GM23338 (cell line): ENCODE data around the gene EML3. TPM values are rescaled to one million over a fixed set of nuclear protein-coding genes. Genes with fewer than 3 reads are reported as not detected.

Experiments
- ATAC-seq: fragments of 200-7000 bp; cut with Tn5 transposase; 3 replicates; pipeline ENCODE4 v1.9.1; 2020
- DNase-seq: peaks from one replicate; pipeline ENCODE4 v3.0.0-alpha.2; 2015; ENCODE audit warnings: low spot score
- H2AFZ ChIP-seq: fragments of 200-600 bp; sonication (generic); 2 replicates; pipeline ENCODE4 v1.8.0; 2016; ENCODE audit warnings: antibody characterized with exemption, mild to moderate bottlenecking, moderate library complexity
- H3F3A ChIP-seq: fragments of 200-600 bp; sonication (generic); replicated peaks from 2 replicates; pipeline ENCODE4 v1.8.0; 2017; ENCODE audit warnings: antibody characterized with exemption, mixed run types, low read depth
- H3K27ac ChIP-seq: fragments of 200-600 bp; sonication (generic); 2 replicates; pipeline ENCODE4 v1.6.1; 2016; ENCODE audit warnings: low read depth
- H3K27me3 ChIP-seq: fragments of 200-600 bp; sonication (generic); 2 replicates; pipeline ENCODE4 v1.8.0; 2016; ENCODE audit warnings: mild to moderate bottlenecking, mixed run types, moderate library complexity; ENCODE audit not compliant: insufficient read depth
- H3K36me3 ChIP-seq: fragments of 200-600 bp; sonication (generic); 2 replicates; pipeline ENCODE4 v1.8.0; 2016; ENCODE audit warnings: mild to moderate bottlenecking; ENCODE audit not compliant: insufficient read depth
- H3K4me1 ChIP-seq: fragments of 200-600 bp; sonication (generic); 2 replicates; pipeline ENCODE4 v1.8.0; 2016; ENCODE audit warnings: mild to moderate bottlenecking, moderate library complexity; ENCODE audit not compliant: insufficient read depth
- H3K4me2 ChIP-seq: fragments of 200-600 bp; sonication (generic); 2 replicates; pipeline ENCODE4 v1.7.1; 2017; ENCODE audit warnings: mixed run types
- H3K4me3 ChIP-seq: fragments of 200-600 bp; sonication (generic); 2 replicates; pipeline ENCODE4 v1.6.1; 2016; ENCODE audit warnings: mixed run types
- H3K79me2 ChIP-seq: fragments of 200-600 bp; sonication (generic); replicated peaks from 2 replicates; pipeline ENCODE4 v1.8.0; 2017; ENCODE audit warnings: mild to moderate bottlenecking; ENCODE audit not compliant: insufficient read depth
- H3K9me2 ChIP-seq: fragments of 200-600 bp; sonication (generic); 2 replicates; pipeline ENCODE4 v1.8.0; 2017; ENCODE audit not compliant: insufficient read depth
- H4K20me1 ChIP-seq: fragments of 200-600 bp; sonication (generic); replicated peaks from 2 replicates; pipeline ENCODE4 v1.8.0; 2017; ENCODE audit warnings: mild to moderate bottlenecking; ENCODE audit not compliant: insufficient read depth
- H3K27ac Mint-ChIP-seq: 2 replicates; pipeline ENCODE4 v1.8.0; 2020; ENCODE audit warnings: inconsistent platforms, mild to moderate bottlenecking, moderate library complexity, mixed read lengths
- H3K27me3 Mint-ChIP-seq: 3 replicates; pipeline ENCODE4 v1.8.0; 2022; ENCODE audit warnings: low read depth, mild to moderate bottlenecking, moderate library complexity, mixed read lengths, inconsistent platforms; ENCODE audit not compliant: insufficient read depth, poor library complexity
- H3K36me3 Mint-ChIP-seq: 3 replicates; pipeline ENCODE4 v1.8.0; 2021; ENCODE audit warnings: low read depth, mild to moderate bottlenecking, inconsistent platforms, moderate library complexity, mixed read lengths
- H3K4me1 Mint-ChIP-seq: 3 replicates; pipeline ENCODE4 v1.8.0; 2020; ENCODE audit warnings: mild to moderate bottlenecking, inconsistent platforms, mixed read lengths
- H3K4me3 Mint-ChIP-seq: 3 replicates; pipeline ENCODE4 v1.8.0; 2021; ENCODE audit warnings: moderate library complexity, mild to moderate bottlenecking, inconsistent platforms, mixed read lengths
- H3K9me3 Mint-ChIP-seq: 3 replicates; pipeline ENCODE4 v1.8.0; 2020; ENCODE audit warnings: moderate library complexity, mild to moderate bottlenecking, inconsistent platforms, mixed read lengths
- CREB1 ChIP-seq: fragments of 250-450 bp; sonication (Bioruptor Pico); IDR thresholded peaks from 2 replicates; pipeline ENCODE4 v1.5.0; 2020; ENCODE audit warnings: low read depth, mild to moderate bottlenecking, moderate library complexity
- EZH2 ChIP-seq: fragments of 200-600 bp; sonication (generic); IDR thresholded peaks from one replicate; pipeline ENCODE4 v1.8.0; 2017; ENCODE audit warnings: antibody characterized with exemption, mild to moderate bottlenecking, low read depth; ENCODE audit not compliant: unreplicated experiment
- EZH2phosphoT487 ChIP-seq: fragments of 200-600 bp; sonication (generic); IDR thresholded peaks from one replicate; pipeline ENCODE4 v1.8.1; 2018; ENCODE audit warnings: antibody characterized with exemption; ENCODE audit not compliant: unreplicated experiment
- JUNB ChIP-seq: IDR thresholded peaks from one replicate; pipeline ENCODE4 v1.6.1; 2016; ENCODE audit warnings: antibody characterized with exemption; ENCODE audit not compliant: unreplicated experiment
- NANOG ChIP-seq: IDR thresholded peaks from 2 replicates; pipeline ENCODE4 v1.6.1; 2016; ENCODE audit warnings: antibody characterized with exemption, borderline replicate concordance
- POLR2AphosphoS5 ChIP-seq: IDR thresholded peaks from 2 replicates; pipeline ENCODE4 v1.6.1; 2016; ENCODE audit warnings: antibody characterized with exemption, low read depth
- STAT1 ChIP-seq: IDR thresholded peaks from one replicate; pipeline ENCODE4 v1.6.1; 2016; ENCODE audit warnings: antibody characterized with exemption; ENCODE audit not compliant: unreplicated experiment
- ZNF114 ChIP-seq: fragments of 250-450 bp; sonication (Bioruptor Pico); IDR thresholded peaks from 2 replicates; pipeline ENCODE4 v1.5.0; 2020; ENCODE audit warnings: mild to moderate bottlenecking, moderate library complexity
- ZNF331 ChIP-seq: fragments of 250-450 bp; sonication (Bioruptor Pico); IDR thresholded peaks from 2 replicates; pipeline ENCODE4 v1.5.0; 2020; ENCODE audit warnings: low read depth, mild to moderate bottlenecking, moderate library complexity
- polyA plus RNA-seq: library from polyadenylated mRNA; unstranded; fragments of >200 nt; fragmentation: Nextera tagmentation; extraction: Ambion mirVana; gene quantifications from 2 replicates; pipeline ENCODE4 v1.2.1, GENCODE V29; 2016
- total RNA-seq: library from RNA; depleted of rRNA; stranded (reverse); fragments of >200 nt; shearing (Covaris generic); gene quantifications from 2 replicates; pipeline ENCODE4 v1.2.3, GENCODE V29; 2014
- TF ChIP-seq, protein P1 (sequence below): IDR thresholded peaks from 2 replicates; pipeline ENCODE4 v1.6.1; 2016; ENCODE audit warnings: antibody characterized with exemption
- TF ChIP-seq, protein P2 (sequence below): IDR thresholded peaks from one replicate; pipeline ENCODE4 v1.6.1; 2018; ENCODE audit warnings: antibody characterized with exemption; ENCODE audit not compliant: unreplicated experiment
- TF ChIP-seq, protein P3 (sequence below), 2 experiments: fragments of 200-600 bp in 1 of 2; sonication (generic) in 1 of 2; conservative IDR thresholded peaks; 2 replicates each; pipeline versions ENCODE4 v1.5.1 to v1.6.1; 2016 to 2017; ENCODE audit warnings: antibody characterized with exemption in 2 of 2, low read depth in 2 of 2, mild to moderate bottlenecking in 2 of 2, moderate library complexity in 1 of 2
- TF ChIP-seq, protein P4 (sequence below): fragments of 250-450 bp; sonication (Bioruptor Pico); IDR thresholded peaks from 2 replicates; pipeline ENCODE4 v1.5.0; 2020; ENCODE audit warnings: mild to moderate bottlenecking, moderate library complexity

Gene EML3
- total and polyA plus RNA-seq, 2 experiments from 2014 or later = 15.4 to 17.1 TPM

DNA sequence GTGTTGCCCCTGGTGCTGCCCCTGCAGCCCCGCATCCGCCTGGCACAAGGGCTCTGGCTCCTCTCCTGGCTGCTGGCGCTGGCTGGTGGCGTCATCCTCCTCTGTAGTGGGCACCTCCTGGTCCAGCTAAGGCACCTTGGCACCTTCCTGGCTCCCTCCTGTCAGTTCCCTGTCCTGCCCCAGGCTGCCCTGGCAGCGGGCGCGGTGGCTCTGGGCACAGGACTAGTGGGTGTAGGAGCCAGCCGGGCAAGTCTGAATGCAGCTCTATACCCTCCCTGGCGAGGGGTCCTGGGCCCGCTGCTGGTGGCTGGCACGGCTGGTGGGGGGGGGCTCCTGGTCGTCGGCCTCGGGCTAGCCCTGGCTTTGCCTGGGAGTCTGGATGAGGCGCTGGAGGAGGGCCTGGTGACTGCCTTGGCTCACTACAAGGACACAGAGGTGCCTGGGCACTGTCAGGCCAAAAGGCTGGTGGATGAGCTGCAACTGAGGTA lies 760 bp upstream of the EML3 start:
- Histone ChIP-seq H3K79me2 (no peaks in the 10 kb centered on the region), H3K4me3 (peak overlapping the region; percentile 83), H3K9me2 (no peaks in the 10 kb centered on the region), H3K4me1 (peaks cover 8% of the 10 kb centered on the region; the same call in 1 of the 2 replicates), H3K27ac (peak overlapping the region; percentile 69; the same call in 1 of the 2 replicates), H2AFZ (no peak overlapping the region), H3K4me2 (peak overlapping the region; percentile 73), H3F3A (peaks cover 16% of the 10 kb centered on the region; the same call in 1 of the 2 replicates), H4K20me1 (no peaks in the 10 kb centered on the region), H3K27me3 (peaks cover 11% of the 10 kb centered on the region; the same call in 1 of the 2 replicates), H3K36me3 (no peaks in the 10 kb centered on the region)
- Mint-ChIP-seq H3K27ac (no peak overlapping the region), H3K27me3 (peaks cover 26% of the 10 kb centered on the region), H3K4me3 (peak overlapping the region; percentile 63), H3K9me3 (peaks cover 4% of the 10 kb centered on the region; the same call in 2 of the 3 replicates), H3K4me1 (peaks cover 32% of the 10 kb centered on the region), H3K36me3 (peaks cover 12% of the 10 kb centered on the region)
- ATAC-seq (no peak), DNase-seq (no peak)
- TF ChIP-seq, protein P1, sequence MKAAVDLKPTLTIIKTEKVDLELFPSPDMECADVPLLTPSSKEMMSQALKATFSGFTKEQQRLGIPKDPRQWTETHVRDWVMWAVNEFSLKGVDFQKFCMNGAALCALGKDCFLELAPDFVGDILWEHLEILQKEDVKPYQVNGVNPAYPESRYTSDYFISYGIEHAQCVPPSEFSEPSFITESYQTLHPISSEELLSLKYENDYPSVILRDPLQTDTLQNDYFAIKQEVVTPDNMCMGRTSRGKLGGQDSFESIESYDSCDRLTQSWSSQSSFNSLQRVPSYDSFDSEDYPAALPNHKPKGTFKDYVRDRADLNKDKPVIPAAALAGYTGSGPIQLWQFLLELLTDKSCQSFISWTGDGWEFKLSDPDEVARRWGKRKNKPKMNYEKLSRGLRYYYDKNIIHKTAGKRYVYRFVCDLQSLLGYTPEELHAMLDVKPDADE = no peak
- TF ChIP-seq, protein P2, sequence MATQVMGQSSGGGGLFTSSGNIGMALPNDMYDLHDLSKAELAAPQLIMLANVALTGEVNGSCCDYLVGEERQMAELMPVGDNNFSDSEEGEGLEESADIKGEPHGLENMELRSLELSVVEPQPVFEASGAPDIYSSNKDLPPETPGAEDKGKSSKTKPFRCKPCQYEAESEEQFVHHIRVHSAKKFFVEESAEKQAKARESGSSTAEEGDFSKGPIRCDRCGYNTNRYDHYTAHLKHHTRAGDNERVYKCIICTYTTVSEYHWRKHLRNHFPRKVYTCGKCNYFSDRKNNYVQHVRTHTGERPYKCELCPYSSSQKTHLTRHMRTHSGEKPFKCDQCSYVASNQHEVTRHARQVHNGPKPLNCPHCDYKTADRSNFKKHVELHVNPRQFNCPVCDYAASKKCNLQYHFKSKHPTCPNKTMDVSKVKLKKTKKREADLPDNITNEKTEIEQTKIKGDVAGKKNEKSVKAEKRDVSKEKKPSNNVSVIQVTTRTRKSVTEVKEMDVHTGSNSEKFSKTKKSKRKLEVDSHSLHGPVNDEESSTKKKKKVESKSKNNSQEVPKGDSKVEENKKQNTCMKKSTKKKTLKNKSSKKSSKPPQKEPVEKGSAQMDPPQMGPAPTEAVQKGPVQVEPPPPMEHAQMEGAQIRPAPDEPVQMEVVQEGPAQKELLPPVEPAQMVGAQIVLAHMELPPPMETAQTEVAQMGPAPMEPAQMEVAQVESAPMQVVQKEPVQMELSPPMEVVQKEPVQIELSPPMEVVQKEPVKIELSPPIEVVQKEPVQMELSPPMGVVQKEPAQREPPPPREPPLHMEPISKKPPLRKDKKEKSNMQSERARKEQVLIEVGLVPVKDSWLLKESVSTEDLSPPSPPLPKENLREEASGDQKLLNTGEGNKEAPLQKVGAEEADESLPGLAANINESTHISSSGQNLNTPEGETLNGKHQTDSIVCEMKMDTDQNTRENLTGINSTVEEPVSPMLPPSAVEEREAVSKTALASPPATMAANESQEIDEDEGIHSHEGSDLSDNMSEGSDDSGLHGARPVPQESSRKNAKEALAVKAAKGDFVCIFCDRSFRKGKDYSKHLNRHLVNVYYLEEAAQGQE = no peak
- TF ChIP-seq CREB1 (CRISPR knock-in tag) (no peak), ZNF114 (CRISPR knock-in tag) (no peak), JUNB (no peak), ZNF331 (CRISPR knock-in tag) (no peak), EZH2 (no peak), POLR2AphosphoS5 (no peak), EZH2phosphoT487 (no peak), STAT1 (no peak), NANOG (no peak)
- TF ChIP-seq, protein P3, sequence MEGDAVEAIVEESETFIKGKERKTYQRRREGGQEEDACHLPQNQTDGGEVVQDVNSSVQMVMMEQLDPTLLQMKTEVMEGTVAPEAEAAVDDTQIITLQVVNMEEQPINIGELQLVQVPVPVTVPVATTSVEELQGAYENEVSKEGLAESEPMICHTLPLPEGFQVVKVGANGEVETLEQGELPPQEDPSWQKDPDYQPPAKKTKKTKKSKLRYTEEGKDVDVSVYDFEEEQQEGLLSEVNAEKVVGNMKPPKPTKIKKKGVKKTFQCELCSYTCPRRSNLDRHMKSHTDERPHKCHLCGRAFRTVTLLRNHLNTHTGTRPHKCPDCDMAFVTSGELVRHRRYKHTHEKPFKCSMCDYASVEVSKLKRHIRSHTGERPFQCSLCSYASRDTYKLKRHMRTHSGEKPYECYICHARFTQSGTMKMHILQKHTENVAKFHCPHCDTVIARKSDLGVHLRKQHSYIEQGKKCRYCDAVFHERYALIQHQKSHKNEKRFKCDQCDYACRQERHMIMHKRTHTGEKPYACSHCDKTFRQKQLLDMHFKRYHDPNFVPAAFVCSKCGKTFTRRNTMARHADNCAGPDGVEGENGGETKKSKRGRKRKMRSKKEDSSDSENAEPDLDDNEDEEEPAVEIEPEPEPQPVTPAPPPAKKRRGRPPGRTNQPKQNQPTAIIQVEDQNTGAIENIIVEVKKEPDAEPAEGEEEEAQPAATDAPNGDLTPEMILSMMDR (conservative IDR thresholded peaks at IDR 0.05; ENCODE audit: low read depth in 2 of 2) = no peak
- TF ChIP-seq, protein P4, sequence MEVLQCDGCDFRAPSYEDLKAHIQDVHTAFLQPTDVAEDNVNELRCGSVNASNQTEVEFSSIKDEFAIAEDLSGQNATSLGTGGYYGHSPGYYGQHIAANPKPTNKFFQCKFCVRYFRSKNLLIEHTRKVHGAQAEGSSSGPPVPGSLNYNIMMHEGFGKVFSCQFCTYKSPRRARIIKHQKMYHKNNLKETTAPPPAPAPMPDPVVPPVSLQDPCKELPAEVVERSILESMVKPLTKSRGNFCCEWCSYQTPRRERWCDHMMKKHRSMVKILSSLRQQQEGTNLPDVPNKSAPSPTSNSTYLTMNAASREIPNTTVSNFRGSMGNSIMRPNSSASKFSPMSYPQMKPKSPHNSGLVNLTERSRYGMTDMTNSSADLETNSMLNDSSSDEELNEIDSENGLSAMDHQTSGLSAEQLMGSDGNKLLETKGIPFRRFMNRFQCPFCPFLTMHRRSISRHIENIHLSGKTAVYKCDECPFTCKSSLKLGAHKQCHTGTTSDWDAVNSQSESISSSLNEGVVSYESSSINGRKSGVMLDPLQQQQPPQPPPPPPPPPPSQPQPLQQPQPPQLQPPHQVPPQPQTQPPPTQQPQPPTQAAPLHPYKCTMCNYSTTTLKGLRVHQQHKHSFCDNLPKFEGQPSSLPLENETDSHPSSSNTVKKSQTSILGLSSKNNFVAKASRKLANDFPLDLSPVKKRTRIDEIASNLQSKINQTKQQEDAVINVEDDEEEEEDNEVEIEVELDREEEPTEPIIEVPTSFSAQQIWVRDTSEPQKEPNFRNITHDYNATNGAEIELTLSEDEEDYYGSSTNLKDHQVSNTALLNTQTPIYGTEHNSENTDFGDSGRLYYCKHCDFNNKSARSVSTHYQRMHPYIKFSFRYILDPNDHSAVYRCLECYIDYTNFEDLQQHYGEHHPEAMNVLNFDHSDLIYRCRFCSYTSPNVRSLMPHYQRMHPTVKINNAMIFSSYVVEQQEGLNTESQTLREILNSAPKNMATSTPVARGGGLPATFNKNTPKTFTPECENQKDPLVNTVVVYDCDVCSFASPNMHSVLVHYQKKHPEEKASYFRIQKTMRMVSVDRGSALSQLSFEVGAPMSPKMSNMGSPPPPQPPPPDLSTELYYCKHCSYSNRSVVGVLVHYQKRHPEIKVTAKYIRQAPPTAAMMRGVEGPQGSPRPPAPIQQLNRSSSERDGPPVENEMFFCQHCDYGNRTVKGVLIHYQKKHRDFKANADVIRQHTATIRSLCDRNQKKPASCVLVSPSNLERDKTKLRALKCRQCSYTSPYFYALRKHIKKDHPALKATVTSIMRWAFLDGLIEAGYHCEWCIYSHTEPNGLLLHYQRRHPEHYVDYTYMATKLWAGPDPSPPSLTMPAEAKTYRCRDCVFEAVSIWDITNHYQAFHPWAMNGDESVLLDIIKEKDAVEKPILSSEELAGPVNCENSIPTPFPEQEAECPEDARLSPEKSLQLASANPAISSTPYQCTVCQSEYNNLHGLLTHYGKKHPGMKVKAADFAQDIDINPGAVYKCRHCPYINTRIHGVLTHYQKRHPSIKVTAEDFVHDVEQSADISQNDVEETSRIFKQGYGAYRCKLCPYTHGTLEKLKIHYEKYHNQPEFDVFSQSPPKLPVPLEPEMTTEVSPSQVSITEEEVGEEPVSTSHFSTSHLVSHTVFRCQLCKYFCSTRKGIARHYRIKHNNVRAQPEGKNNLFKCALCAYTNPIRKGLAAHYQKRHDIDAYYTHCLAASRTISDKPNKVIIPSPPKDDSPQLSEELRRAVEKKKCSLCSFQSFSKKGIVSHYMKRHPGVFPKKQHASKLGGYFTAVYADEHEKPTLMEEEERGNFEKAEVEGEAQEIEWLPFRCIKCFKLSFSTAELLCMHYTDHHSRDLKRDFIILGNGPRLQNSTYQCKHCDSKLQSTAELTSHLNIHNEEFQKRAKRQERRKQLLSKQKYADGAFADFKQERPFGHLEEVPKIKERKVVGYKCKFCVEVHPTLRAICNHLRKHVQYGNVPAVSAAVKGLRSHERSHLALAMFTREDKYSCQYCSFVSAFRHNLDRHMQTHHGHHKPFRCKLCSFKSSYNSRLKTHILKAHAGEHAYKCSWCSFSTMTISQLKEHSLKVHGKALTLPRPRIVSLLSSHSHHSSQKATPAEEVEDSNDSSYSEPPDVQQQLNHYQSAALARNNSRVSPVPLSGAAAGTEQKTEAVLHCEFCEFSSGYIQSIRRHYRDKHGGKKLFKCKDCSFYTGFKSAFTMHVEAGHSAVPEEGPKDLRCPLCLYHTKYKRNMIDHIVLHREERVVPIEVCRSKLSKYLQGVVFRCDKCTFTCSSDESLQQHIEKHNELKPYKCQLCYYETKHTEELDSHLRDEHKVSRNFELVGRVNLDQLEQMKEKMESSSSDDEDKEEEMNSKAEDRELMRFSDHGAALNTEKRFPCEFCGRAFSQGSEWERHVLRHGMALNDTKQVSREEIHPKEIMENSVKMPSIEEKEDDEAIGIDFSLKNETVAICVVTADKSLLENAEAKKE (CRISPR knock-in tag) = no peak
